Mesenchymal stem cell (in vitro differentiated cells and primary cell): ENCODE results near the gene ANXA8L1.
A peak's percentile ranks its signal among the peaks of the same experiment; 100 is the strongest.
"Not testable (repeated sequence)": the region's sequence is repeated elsewhere in the genome, so short reads cannot be mapped to it uniquely, and the experiment has no call there.

Source experiments
- DNase-seq: peaks from one replicate; pipeline ENCODE4 v3.0.0-alpha.2; 2013
- H2AFZ ChIP-seq: one replicate; pipeline ENCODE4 v1.6.1; 2013; ENCODE audit warnings: low read depth, mild to moderate bottlenecking, control low read depth, inconsistent platforms, low read length, moderate library complexity
- H2AK5ac ChIP-seq: 2 replicates; pipeline ENCODE4 v1.6.1; 2013; ENCODE audit warnings: low read length, moderate library complexity, mild to moderate bottlenecking, inconsistent platforms; ENCODE audit not compliant: severe bottlenecking
- H2BK120ac ChIP-seq: one replicate; pipeline ENCODE4 v1.6.1; 2013; ENCODE audit warnings: low read depth, mild to moderate bottlenecking, inconsistent platforms, low read length, moderate library complexity
- H2BK12ac ChIP-seq, 2 experiments: one replicate each; pipeline ENCODE4 v1.6.1; 2013; ENCODE audit warnings: inconsistent platforms in 2 of 2, low read length in 2 of 2, mild to moderate bottlenecking in 2 of 2, moderate library complexity in 2 of 2, control low read depth in 1 of 2
- H2BK15ac ChIP-seq: one replicate; pipeline ENCODE4 v1.6.1; 2013; ENCODE audit warnings: mild to moderate bottlenecking, low read depth, inconsistent platforms; ENCODE audit not compliant: poor library complexity, severe bottlenecking
- H2BK5ac ChIP-seq: 2 replicates; pipeline ENCODE4 v1.6.1; 2013; ENCODE audit warnings: low read depth, mild to moderate bottlenecking, low read length, control low read depth, inconsistent platforms; ENCODE audit not compliant: poor library complexity, severe bottlenecking
- H3K14ac ChIP-seq, 2 experiments: one replicate each; pipeline ENCODE4 v1.6.1; 2013; ENCODE audit warnings: inconsistent platforms in 2 of 2, low read length in 2 of 2, control low read depth in 1 of 2, mild to moderate bottlenecking in 1 of 2, moderate library complexity in 1 of 2
- H3K18ac ChIP-seq, 2 experiments: one replicate each; pipeline ENCODE4 v1.6.1; 2013; ENCODE audit warnings: inconsistent platforms in 2 of 2, low read length in 2 of 2, control low read depth in 1 of 2, low read depth in 1 of 2, mild to moderate bottlenecking in 1 of 2
- H3K23ac ChIP-seq, 2 experiments: one replicate each; pipeline ENCODE4 v1.6.1; 2013; ENCODE audit warnings: inconsistent platforms in 2 of 2, low read length in 2 of 2, mild to moderate bottlenecking in 2 of 2, moderate library complexity in 2 of 2, control low read depth in 1 of 2
- H3K27ac ChIP-seq: 2 replicates; pipeline ENCODE4 v1.5.1; 2013; ENCODE audit warnings: mild to moderate bottlenecking, moderate library complexity, low read length, control low read depth, inconsistent platforms; ENCODE audit not compliant: poor library complexity, severe bottlenecking
- H3K27me3 ChIP-seq, 2 experiments: 2 replicates each; pipeline versions ENCODE4 v1.6.1 to v1.7.0; 2013; ENCODE audit warnings: low read length in 2 of 2, mild to moderate bottlenecking in 2 of 2, moderate library complexity in 2 of 2, control low read depth in 1 of 2, inconsistent platforms in 1 of 2; ENCODE audit not compliant: control insufficient read depth in 1 of 2, insufficient read depth in 1 of 2
- H3K36me3 ChIP-seq, 2 experiments: 2 replicates each; pipeline versions ENCODE4 v1.6.1 to v1.7.0; 2013; ENCODE audit warnings: low read length in 2 of 2, control low read depth in 1 of 2, inconsistent platforms in 1 of 2, low read depth in 1 of 2, mild to moderate bottlenecking in 1 of 2; ENCODE audit not compliant: insufficient read depth in 2 of 2, control insufficient read depth in 1 of 2
- H3K4ac ChIP-seq, 2 experiments: one replicate each; pipeline ENCODE4 v1.6.1; 2013; ENCODE audit warnings: inconsistent platforms in 2 of 2, low read length in 2 of 2, mild to moderate bottlenecking in 2 of 2, moderate library complexity in 2 of 2, control low read depth in 1 of 2, low read depth in 1 of 2
- H3K4me1 ChIP-seq: 2 replicates; pipeline ENCODE4 v1.6.1; 2013; ENCODE audit warnings: low read depth, low read length, control low read depth; ENCODE audit not compliant: control insufficient read depth, insufficient read depth
- H3K4me2 ChIP-seq: 2 replicates; pipeline ENCODE4 v1.6.1; 2013; ENCODE audit warnings: low read length, mild to moderate bottlenecking, inconsistent platforms; ENCODE audit not compliant: poor library complexity, severe bottlenecking
- H3K4me3 ChIP-seq, 2 experiments: 2 replicates each; pipeline versions ENCODE4 v1.5.1 to v1.7.0; 2013; ENCODE audit warnings: low read length in 2 of 2, mild to moderate bottlenecking in 2 of 2, control low read depth in 1 of 2, low read depth in 1 of 2; ENCODE audit not compliant: insufficient read depth in 1 of 2
- H3K79me1 ChIP-seq: replicated peaks from 2 replicates; pipeline ENCODE4 v1.6.1; 2013; ENCODE audit warnings: mild to moderate bottlenecking, control low read depth, low read length, inconsistent platforms; ENCODE audit not compliant: poor library complexity, severe bottlenecking
- H3K9ac ChIP-seq: 2 replicates; pipeline ENCODE4 v1.7.0; 2013; ENCODE audit warnings: mild to moderate bottlenecking, low read length, moderate library complexity
- H3K9me3 ChIP-seq: 2 replicates; pipeline ENCODE4 v1.7.0; 2013; ENCODE audit warnings: mild to moderate bottlenecking, low read length; ENCODE audit not compliant: control insufficient read depth
- H4K8ac ChIP-seq: one replicate; pipeline ENCODE4 v1.6.1; 2013; ENCODE audit warnings: inconsistent platforms, mild to moderate bottlenecking, low read length, moderate library complexity
- H4K91ac ChIP-seq: one replicate; pipeline ENCODE4 v1.6.1; 2013; ENCODE audit warnings: mild to moderate bottlenecking, low read length, inconsistent platforms
- WGBS: methylation state at CpG from one replicate; pipeline ENCODE4 v1.1.7; 2013; ENCODE audit warnings: mixed read lengths; 5-methylcytosine and 5-hydroxymethylcytosine counted together

Gene ANXA8L1

GRCh38 chr10:46396441-46397279 lies 21.1 kb downstream of the ANXA8L1 start:
- peak overlapping the region; percentile 51 to 67 for H3K4ac ChIP-seq
- H4K91ac ChIP-seq, H3K9ac ChIP-seq, H3K4me2 ChIP-seq, H3K79me1 ChIP-seq, H3K9me3 ChIP-seq, H2AFZ ChIP-seq, H3K4me1 ChIP-seq, H2BK15ac ChIP-seq, H4K8ac ChIP-seq, H3K36me3 ChIP-seq, H3K27me3 ChIP-seq, H3K4me3 ChIP-seq, H3K23ac ChIP-seq, H2BK12ac ChIP-seq: not testable (repeated sequence)
- 66% methylated on average over 3 of the region's 8 CpGs for WGBS
- peak overlapping the region; percentile 85 for H2AK5ac ChIP-seq
- peak; percentile 72 for DNase-seq
- peak overlapping the region; percentile 49 for H2BK120ac ChIP-seq
- peak overlapping the region in 1 of 2 experiments; percentile 48 for H3K18ac ChIP-seq
- peak overlapping the region in 1 of 2 experiments; percentile 55 for H3K14ac ChIP-seq
- H2BK5ac ChIP-seq = peak overlapping the region; percentile 89
- H3K27ac ChIP-seq = peak overlapping the region; percentile 92

- not testable (repeated sequence) for H3K79me1 ChIP-seq, H4K8ac ChIP-seq, H3K4me3 ChIP-seq, DNase-seq, H3K4me2 ChIP-seq, H2AK5ac ChIP-seq, H3K9me3 ChIP-seq, H3K4me1 ChIP-seq, H3K27me3 ChIP-seq, H3K9ac ChIP-seq, H3K4ac ChIP-seq, H3K36me3 ChIP-seq, H2AFZ ChIP-seq, H2BK5ac ChIP-seq, H3K23ac ChIP-seq
- H3K18ac ChIP-seq = peak overlapping the region in 1 of 2 experiments; percentile 54
- peak overlapping the region in 1 of 2 experiments; percentile 39 for H2BK12ac ChIP-seq
- peak overlapping the region; percentile 68 for H4K91ac ChIP-seq
- WGBS = 69% methylated on average over 3 of the region's 14 CpGs
- peak overlapping the region; percentile 23 for H2BK15ac ChIP-seq
- peak overlapping the region; percentile 85 for H2BK120ac ChIP-seq
- peak overlapping the region in 1 of 2 experiments; percentile 60 for H3K14ac ChIP-seq
- H3K27ac ChIP-seq = peak overlapping the region; percentile 74
Observed at GRCh38 chr10:46397767-46398166, 22.2 kb downstream of the ANXA8L1 start.

GRCh38 chr10:46398212-46398886 lies 22.8 kb downstream of the ANXA8L1 start:
- WGBS = 15% methylated on average over 3 of the region's 35 CpGs
- H2BK5ac ChIP-seq, H2AK5ac ChIP-seq, H3K23ac ChIP-seq, H3K4me1 ChIP-seq, H3K4ac ChIP-seq, H4K91ac ChIP-seq, H3K14ac ChIP-seq, H3K79me1 ChIP-seq, H3K36me3 ChIP-seq, H2BK15ac ChIP-seq, H3K9me3 ChIP-seq, H2BK120ac ChIP-seq, H2AFZ ChIP-seq, H2BK12ac ChIP-seq, H3K27me3 ChIP-seq: not testable (repeated sequence)
- peak overlapping the region; percentile 66 for H3K4me2 ChIP-seq
- peak overlapping the region; percentile 36 to 67 for H3K4me3 ChIP-seq
- peak overlapping the region; percentile 54 for H4K8ac ChIP-seq
- H3K18ac ChIP-seq = peak overlapping the region; percentile 12 to 24
- peak overlapping the region; percentile 45 for H3K27ac ChIP-seq
- DNase-seq = peak; percentile 64
- H3K9ac ChIP-seq = peak overlapping the region; percentile 55

- H2AFZ ChIP-seq, H2BK12ac ChIP-seq, H3K4me3 ChIP-seq, H3K9me3 ChIP-seq, H3K18ac ChIP-seq, H3K79me1 ChIP-seq, H3K27me3 ChIP-seq, H3K27ac ChIP-seq, H4K8ac ChIP-seq, H3K14ac ChIP-seq, H2AK5ac ChIP-seq, H3K4me2 ChIP-seq, H3K23ac ChIP-seq, H2BK120ac ChIP-seq, H4K91ac ChIP-seq, H3K4me1 ChIP-seq, H3K36me3 ChIP-seq, H2BK5ac ChIP-seq, H3K4ac ChIP-seq, H3K9ac ChIP-seq, DNase-seq, H2BK15ac ChIP-seq: not testable (repeated sequence)
- WGBS = 92% methylated on average over 2 of the region's 3 CpGs
Observed at GRCh38 chr10:46409556-46409955, 34.0 kb downstream of the ANXA8L1 start.
